ENCODE results near the gene OR51E2.

The OR51E2 gene

GRCh38 chr11:4704054-4704789, 6.6 kb upstream of the OR51E2 start, which contains the start of gene MMP26:
Gene MMP26, plus strand, starts transcription at chr11:4704784.
- H3K9ac ChIP-seq (ENCODE audit: low read depth, low read length, poor library complexity, severe bottlenecking): peak within 1 kb of the TSS; percentile 48
- H3K79me2 ChIP-seq (ENCODE audit: insufficient read depth, low read length): no peaks in the 10 kb centered on the region
- H3F3A ChIP-seq (ENCODE audit: low read depth): no peaks in the 10 kb centered on the region
- H3K27me3 ChIP-seq (ENCODE audit: insufficient read depth, low read length, poor library complexity, severe bottlenecking): no peaks in the 10 kb centered on the region
- no peak for TF ChIP-seq CTCF (conservative IDR thresholded peaks at IDR 0.05; ENCODE audit: low read length)
- peak within 1 kb of the TSS; percentile 47 for H2AFZ ChIP-seq (ENCODE audit: low read length)
- no peaks in the 10 kb centered on the region for H4K20me1 ChIP-seq (ENCODE audit: insufficient read depth, low read length, poor library complexity, severe bottlenecking)
- H3K9me3 ChIP-seq (ENCODE audit: insufficient read depth, low read depth, low read length): no peaks in the 10 kb centered on the region
- peak within 1 kb of the TSS; percentile 71 for H3K4me2 ChIP-seq (ENCODE audit: low read depth, low read length, poor library complexity, severe bottlenecking)
- H3K4me1 ChIP-seq (ENCODE audit: insufficient read depth, low read length, poor library complexity, severe bottlenecking): peaks cover 21% of the 10 kb centered on the region
- no peaks in the 10 kb centered on the region for H3K9me2 ChIP-seq (replicated peaks; ENCODE audit: low read depth, low read length)
- H3K36me3 ChIP-seq (ENCODE audit: insufficient read depth, low read length): no peaks in the 10 kb centered on the region
- peak within 1 kb of the TSS; percentile 55 for H3K4me3 ChIP-seq (ENCODE audit: low read length, poor library complexity, severe bottlenecking)

GRCh38 chr11:4700436-4700820, 2.8 kb upstream of the OR51E2 start:
- Histone ChIP-seq H3F3A (ENCODE audit: low read depth) (no peaks in the 10 kb centered on the region), H4K20me1 (ENCODE audit: insufficient read depth, low read length, poor library complexity, severe bottlenecking) (no peaks in the 10 kb centered on the region), H3K36me3 (ENCODE audit: insufficient read depth, low read length) (no peaks in the 10 kb centered on the region), H3K4me1 (ENCODE audit: insufficient read depth, low read length, poor library complexity, severe bottlenecking) (peaks cover 21% of the 10 kb centered on the region), H3K79me2 (ENCODE audit: insufficient read depth, low read length) (no peaks in the 10 kb centered on the region), H3K27me3 (ENCODE audit: insufficient read depth, low read length, poor library complexity, severe bottlenecking) (no peaks in the 10 kb centered on the region), H3K4me3 (ENCODE audit: low read length, poor library complexity, severe bottlenecking) (no peak overlapping the region), H3K9ac (ENCODE audit: low read depth, low read length, poor library complexity, severe bottlenecking) (no peak overlapping the region), H2AFZ (ENCODE audit: low read length) (no peak overlapping the region), H3K9me3 (ENCODE audit: insufficient read depth, low read depth, low read length) (no peaks in the 10 kb centered on the region), H3K4me2 (ENCODE audit: low read depth, low read length, poor library complexity, severe bottlenecking) (no peak overlapping the region), H3K9me2 (replicated peaks; ENCODE audit: low read depth, low read length) (no peaks in the 10 kb centered on the region)
- TF ChIP-seq CTCF (conservative IDR thresholded peaks at IDR 0.05; ENCODE audit: low read length) (no peak), EZH2phosphoT487 (IDR thresholded peaks at IDR 0.05; ENCODE audit: borderline replicate concordance) (no peak)

- TF ChIP-seq CTCF (conservative IDR thresholded peaks at IDR 0.05; ENCODE audit: low read length) (no peak), EZH2phosphoT487 (IDR thresholded peaks at IDR 0.05; ENCODE audit: borderline replicate concordance) (no peak)
- Histone ChIP-seq H3K79me2 (ENCODE audit: insufficient read depth, low read length) (no peaks in the 10 kb centered on the region), H3K9me2 (replicated peaks; ENCODE audit: low read depth, low read length) (no peaks in the 10 kb centered on the region), H3K4me2 (ENCODE audit: low read depth, low read length, poor library complexity, severe bottlenecking) (no peak overlapping the region), H2AFZ (ENCODE audit: low read length) (no peak overlapping the region), H3K36me3 (ENCODE audit: insufficient read depth, low read length) (no peaks in the 10 kb centered on the region), H3K9ac (ENCODE audit: low read depth, low read length, poor library complexity, severe bottlenecking) (no peak overlapping the region), H4K20me1 (ENCODE audit: insufficient read depth, low read length, poor library complexity, severe bottlenecking) (no peaks in the 10 kb centered on the region), H3F3A (ENCODE audit: low read depth) (no peaks in the 10 kb centered on the region), H3K27me3 (ENCODE audit: insufficient read depth, low read length, poor library complexity, severe bottlenecking) (no peaks in the 10 kb centered on the region), H3K9me3 (ENCODE audit: insufficient read depth, low read depth, low read length) (no peaks in the 10 kb centered on the region), H3K4me3 (ENCODE audit: low read length, poor library complexity, severe bottlenecking) (no peak overlapping the region), H3K4me1 (ENCODE audit: insufficient read depth, low read length, poor library complexity, severe bottlenecking) (peaks cover 19% of the 10 kb centered on the region)
Observed at GRCh38 chr11:4699697-4700435, 2.2 kb upstream of the OR51E2 start.

Data from Loucy (cell line).